Body of pancreas (tissue), 4 donors: ENCODE measurements around the gene ERC2.

Source experiments
- POLR2A ChIP-seq, 3 donors: fragments of 450-650 bp; IDR thresholded peaks; one replicate each; pipeline ENCODE4 v1.6.1; 2016; ENCODE audit warnings: antibody characterized with exemption in 3 of 3, mild to moderate bottlenecking in 2 of 3
- TF ChIP-seq, protein P1 (sequence below), 7 experiments: fragments of 450-650 bp in 4 of 7; fragments of 200-600 bp in 3 of 7; sonication (generic) in 3 of 7; IDR thresholded peaks; one replicate each; pipeline ENCODE4 v1.5.1; 2016 to 2019; ENCODE audit warnings: antibody characterized with exemption in 7 of 7

DNA sequence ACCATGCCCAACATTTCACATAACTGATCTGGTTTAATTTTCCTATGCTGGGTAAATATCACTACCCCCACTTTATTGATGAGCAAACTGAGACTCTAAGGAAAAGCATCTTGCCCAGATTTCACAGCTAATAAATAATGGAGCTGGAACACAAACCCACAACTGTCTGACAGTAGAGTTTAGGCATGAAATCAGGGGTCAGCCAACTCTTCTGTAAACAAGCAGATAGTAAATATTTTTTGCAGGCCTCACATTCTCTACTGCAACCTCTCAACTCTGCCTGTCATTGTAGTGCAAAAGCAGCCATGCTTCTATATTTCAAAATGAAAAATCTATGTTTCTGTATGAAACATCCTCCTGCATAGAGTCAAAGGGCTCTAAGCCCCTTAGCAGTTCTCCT, 111.5 kb downstream of the ERC2 start:
- TF ChIP-seq, protein P1, sequence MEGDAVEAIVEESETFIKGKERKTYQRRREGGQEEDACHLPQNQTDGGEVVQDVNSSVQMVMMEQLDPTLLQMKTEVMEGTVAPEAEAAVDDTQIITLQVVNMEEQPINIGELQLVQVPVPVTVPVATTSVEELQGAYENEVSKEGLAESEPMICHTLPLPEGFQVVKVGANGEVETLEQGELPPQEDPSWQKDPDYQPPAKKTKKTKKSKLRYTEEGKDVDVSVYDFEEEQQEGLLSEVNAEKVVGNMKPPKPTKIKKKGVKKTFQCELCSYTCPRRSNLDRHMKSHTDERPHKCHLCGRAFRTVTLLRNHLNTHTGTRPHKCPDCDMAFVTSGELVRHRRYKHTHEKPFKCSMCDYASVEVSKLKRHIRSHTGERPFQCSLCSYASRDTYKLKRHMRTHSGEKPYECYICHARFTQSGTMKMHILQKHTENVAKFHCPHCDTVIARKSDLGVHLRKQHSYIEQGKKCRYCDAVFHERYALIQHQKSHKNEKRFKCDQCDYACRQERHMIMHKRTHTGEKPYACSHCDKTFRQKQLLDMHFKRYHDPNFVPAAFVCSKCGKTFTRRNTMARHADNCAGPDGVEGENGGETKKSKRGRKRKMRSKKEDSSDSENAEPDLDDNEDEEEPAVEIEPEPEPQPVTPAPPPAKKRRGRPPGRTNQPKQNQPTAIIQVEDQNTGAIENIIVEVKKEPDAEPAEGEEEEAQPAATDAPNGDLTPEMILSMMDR (IDR thresholded peaks at IDR 0.05) = no peak
- TF ChIP-seq POLR2A (IDR thresholded peaks at IDR 0.05) = no peak
